Mucosa of rectum (tissue), 2 donors: ENCODE measurements around the gene SGCD.

Experiments used
- H3K27ac ChIP-seq, 2 donors: one replicate each; pipeline ENCODE4 v1.7.0; 2013; ENCODE audit warnings: inconsistent platforms in 2 of 2, low read depth in 2 of 2, low read length in 2 of 2
- H3K27me3 ChIP-seq, 2 donors: one replicate each; pipeline ENCODE4 v1.7.0; 2013; ENCODE audit warnings: low read length in 2 of 2; ENCODE audit not compliant: control insufficient read depth in 2 of 2, insufficient read depth in 2 of 2
- H3K36me3 ChIP-seq, 2 donors: one replicate each; pipeline ENCODE4 v1.7.0; 2013; ENCODE audit warnings: low read length in 2 of 2; ENCODE audit not compliant: control insufficient read depth in 2 of 2, insufficient read depth in 2 of 2
- H3K4me1 ChIP-seq, 2 donors: one replicate each; pipeline ENCODE4 v1.7.0; 2013; ENCODE audit warnings: low read length in 2 of 2, mild to moderate bottlenecking in 1 of 2; ENCODE audit not compliant: control insufficient read depth in 2 of 2, insufficient read depth in 2 of 2
- H3K4me3 ChIP-seq, 2 donors: one replicate each; pipeline ENCODE4 v1.7.0; 2013; ENCODE audit warnings: low read length in 2 of 2
- H3K9ac ChIP-seq, 2 donors: one replicate each; pipeline ENCODE4 v1.7.0; 2013; ENCODE audit warnings: low read length in 2 of 2, low read depth in 1 of 2, mild to moderate bottlenecking in 1 of 2
- H3K9me3 ChIP-seq, 2 donors: one replicate each; pipeline ENCODE4 v1.7.0; 2013; ENCODE audit warnings: low read length in 2 of 2; ENCODE audit not compliant: control insufficient read depth in 2 of 2
- donor health status: healthy.
- donor health status: Normal muscosa, but diverticular disease.

Gene SGCD

DNA sequence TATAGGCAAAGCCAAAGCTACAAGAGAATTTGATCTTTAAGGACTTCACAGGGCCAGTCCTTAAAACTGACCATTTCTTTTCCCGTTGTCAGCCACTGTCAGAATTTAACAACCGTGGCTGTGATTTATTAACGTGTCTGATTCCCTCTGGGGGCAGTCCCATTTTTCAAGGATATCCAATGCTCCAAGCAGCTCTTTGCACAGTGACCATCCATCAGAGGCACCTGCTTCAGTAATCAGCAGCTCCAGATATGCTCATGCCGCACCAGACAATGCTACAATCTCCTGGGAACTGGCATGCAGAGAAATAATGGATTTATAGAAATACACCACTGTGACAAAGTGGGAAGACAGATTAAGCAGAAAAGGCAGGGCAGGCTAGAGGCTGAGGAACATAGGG lies 359.8 kb downstream of the SGCD start:
- H3K9me3 ChIP-seq: no peaks in the 10 kb centered on the region
- no peak overlapping the region for H3K27ac ChIP-seq
- H3K4me3 ChIP-seq: no peak overlapping the region
- no peaks in the 10 kb centered on the region for H3K36me3 ChIP-seq
- H3K9ac ChIP-seq: no peak overlapping the region
- H3K4me1 ChIP-seq: no peaks in the 10 kb centered on the region
- H3K27me3 ChIP-seq: peaks cover 0 to 23% of the 10 kb centered on the region in 2 donors

DNA sequence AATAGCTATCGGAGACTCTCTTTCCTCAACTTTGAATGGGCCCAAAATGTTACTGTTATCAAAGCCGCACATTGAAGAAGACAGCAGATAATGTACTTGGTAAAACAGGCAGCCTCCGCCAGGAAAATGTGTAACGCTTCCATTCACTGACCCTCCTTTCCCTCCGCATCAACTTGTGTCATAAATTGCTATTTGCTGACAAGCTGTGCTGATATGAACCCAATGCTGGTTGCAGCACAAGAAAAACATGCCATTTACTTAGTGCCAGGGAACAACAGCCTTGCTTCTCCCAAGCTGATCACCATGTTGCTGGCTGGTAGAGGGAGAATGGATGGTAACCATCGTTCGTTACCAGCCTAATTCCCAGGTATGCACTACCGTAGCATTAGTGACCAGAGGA lies 360.6 kb downstream of the SGCD start:
- Histone ChIP-seq H3K27ac (no peak overlapping the region), H3K36me3 (no peaks in the 10 kb centered on the region), H3K27me3 (peaks cover 0 to 21% of the 10 kb centered on the region in 2 donors), H3K4me1 (no peaks in the 10 kb centered on the region), H3K9ac (no peak overlapping the region), H3K9me3 (no peaks in the 10 kb centered on the region), H3K4me3 (no peak overlapping the region)

DNA sequence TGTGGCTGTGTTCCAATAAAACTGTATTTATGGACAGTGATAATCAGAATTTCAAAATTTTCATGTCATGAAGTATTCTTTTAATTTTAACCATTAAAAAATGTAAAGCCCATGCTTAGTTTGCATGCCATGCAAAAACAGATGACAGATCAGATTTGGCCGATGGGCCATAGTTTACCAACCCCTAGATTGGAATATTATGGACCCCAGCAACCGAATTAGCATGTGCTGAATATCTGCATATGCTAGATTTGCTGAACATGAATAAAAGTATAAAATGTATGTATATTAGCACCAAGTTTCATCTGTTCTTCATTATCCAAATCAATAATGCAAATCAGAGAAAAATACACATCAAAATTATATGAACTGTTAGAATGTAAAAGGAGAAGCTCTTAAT lies 364.6 kb downstream of the SGCD start:
- Histone ChIP-seq H3K27me3 (peaks cover 0 to 9% of the 10 kb centered on the region in 2 donors), H3K27ac (no peak overlapping the region), H3K9ac (no peak overlapping the region), H3K4me3 (no peak overlapping the region), H3K4me1 (no peaks in the 10 kb centered on the region), H3K9me3 (no peaks in the 10 kb centered on the region), H3K36me3 (no peaks in the 10 kb centered on the region)

DNA sequence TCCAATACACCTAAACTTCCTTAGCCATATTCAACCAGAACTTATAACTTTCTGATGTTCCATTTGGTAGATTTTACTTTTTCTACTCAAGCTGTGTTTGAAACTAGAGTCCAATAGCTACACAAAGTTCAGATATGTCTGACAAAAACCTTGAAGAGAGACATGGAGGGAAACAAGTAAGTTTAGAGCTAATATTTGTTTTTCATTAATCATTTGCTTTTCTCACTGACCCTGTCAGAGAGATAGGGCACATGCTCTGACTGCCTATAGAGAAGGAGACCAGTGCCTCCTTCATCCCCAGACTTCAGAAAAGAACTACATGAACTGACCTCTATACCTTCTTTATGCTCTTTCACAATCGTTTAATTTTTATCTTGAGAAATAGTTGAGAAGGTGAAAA lies 366.1 kb downstream of the SGCD start:
- Histone ChIP-seq H3K4me3 (no peak overlapping the region), H3K27ac (no peak overlapping the region), H3K27me3 (peaks cover 0 to 4% of the 10 kb centered on the region in 2 donors), H3K36me3 (no peaks in the 10 kb centered on the region), H3K4me1 (no peaks in the 10 kb centered on the region), H3K9ac (no peak overlapping the region), H3K9me3 (no peaks in the 10 kb centered on the region)

DNA sequence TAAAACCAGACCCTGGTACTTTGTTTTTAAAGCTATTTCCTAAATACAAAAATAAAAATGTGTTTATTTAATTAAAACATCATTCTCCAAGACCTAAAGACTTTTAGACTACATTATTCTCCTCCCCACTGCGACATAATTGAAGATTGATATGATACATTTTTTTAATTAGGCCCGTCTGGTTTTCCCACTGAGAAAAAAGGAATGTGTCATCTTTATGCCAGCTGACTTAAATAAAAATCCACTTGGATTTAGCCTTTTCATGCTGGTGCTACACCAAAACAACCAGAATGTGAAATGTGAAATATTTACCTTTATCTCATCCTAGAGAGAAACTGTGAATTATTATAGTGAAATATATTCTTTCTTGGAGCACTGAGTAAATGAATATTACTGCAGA lies 367.6 kb downstream of the SGCD start:
- H3K4me3 ChIP-seq: no peak overlapping the region
- H3K9me3 ChIP-seq: no peaks in the 10 kb centered on the region
- no peaks in the 10 kb centered on the region for H3K36me3 ChIP-seq
- H3K27me3 ChIP-seq: peaks cover 0 to 4% of the 10 kb centered on the region in 2 donors
- no peak overlapping the region for H3K9ac ChIP-seq
- no peak overlapping the region for H3K27ac ChIP-seq
- H3K4me1 ChIP-seq: no peaks in the 10 kb centered on the region

DNA sequence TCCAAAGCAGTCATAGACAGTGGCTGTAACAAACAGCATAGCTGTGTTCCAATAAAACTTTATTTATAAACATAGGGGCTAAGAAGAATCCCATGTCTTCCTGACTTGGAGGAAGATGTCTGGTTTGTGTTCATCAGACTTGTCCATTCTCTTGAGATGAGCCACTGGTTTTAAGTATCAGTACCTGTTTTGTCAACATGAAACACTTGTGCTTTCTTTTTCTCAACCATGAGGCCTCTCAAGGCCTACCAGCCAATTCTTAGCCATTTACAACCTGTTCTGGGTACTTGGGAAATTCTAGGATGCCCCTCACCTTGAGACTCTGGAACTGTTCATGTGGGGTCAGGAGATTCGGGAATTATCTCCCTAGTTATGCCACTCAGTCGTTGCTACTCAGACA lies 368.8 kb downstream of the SGCD start:
- Histone ChIP-seq H3K27me3 (peaks cover 0 to 4% of the 10 kb centered on the region in 2 donors), H3K4me3 (no peak overlapping the region), H3K4me1 (no peaks in the 10 kb centered on the region), H3K9ac (no peak overlapping the region), H3K27ac (no peak overlapping the region), H3K36me3 (no peaks in the 10 kb centered on the region), H3K9me3 (no peaks in the 10 kb centered on the region)

DNA sequence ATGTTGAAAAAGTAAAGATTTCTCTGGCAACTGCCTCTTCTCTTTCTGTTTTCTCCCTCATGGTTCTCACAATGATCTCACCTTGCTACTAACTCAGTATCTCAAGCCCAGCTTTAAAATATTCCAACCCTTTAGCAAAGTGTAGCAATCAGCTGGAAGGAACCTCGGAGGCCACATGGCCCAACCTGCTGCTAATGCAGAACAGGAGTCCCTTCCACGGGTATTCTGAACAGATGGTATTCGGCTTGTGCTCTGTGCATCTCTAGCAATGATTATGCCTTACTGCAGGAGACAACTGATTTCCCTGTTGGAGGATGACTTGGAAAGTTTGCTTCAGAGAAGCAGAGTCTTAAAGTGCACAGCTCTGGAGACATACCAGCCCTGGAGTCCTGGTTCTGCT lies 371.4 kb downstream of the SGCD start:
- no peak overlapping the region for H3K9ac ChIP-seq
- H3K4me3 ChIP-seq: no peak overlapping the region
- H3K9me3 ChIP-seq: no peaks in the 10 kb centered on the region
- peaks cover 0 to 4% of the 10 kb centered on the region in 2 donors for H3K27me3 ChIP-seq
- no peaks in the 10 kb centered on the region for H3K4me1 ChIP-seq
- H3K36me3 ChIP-seq: no peaks in the 10 kb centered on the region
- H3K27ac ChIP-seq: no peak overlapping the region

DNA sequence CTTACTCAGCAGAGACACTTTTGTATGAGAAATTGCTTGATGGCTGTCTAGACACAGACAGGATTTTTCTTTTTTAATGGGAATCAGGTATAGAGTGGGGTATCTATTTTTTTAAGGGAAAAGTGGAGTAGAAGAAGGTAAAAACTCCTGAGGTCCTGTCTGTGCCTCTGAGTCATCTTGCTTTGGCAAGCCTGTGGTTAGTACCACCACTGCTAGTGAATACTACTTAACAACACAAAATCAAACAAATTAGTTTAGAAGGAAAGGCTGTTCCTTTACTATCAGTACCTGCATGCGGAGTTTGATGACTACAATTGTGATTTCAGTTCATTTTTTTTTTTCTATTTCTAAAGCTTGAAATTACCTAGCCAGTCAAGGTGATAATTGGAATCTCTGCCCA lies 372.2 kb downstream of the SGCD start:
- no peaks in the 10 kb centered on the region for H3K36me3 ChIP-seq
- no peak overlapping the region for H3K27ac ChIP-seq
- no peaks in the 10 kb centered on the region for H3K4me1 ChIP-seq
- H3K9me3 ChIP-seq: no peaks in the 10 kb centered on the region
- H3K27me3 ChIP-seq: no peaks in the 10 kb centered on the region
- no peak overlapping the region for H3K4me3 ChIP-seq
- H3K9ac ChIP-seq: no peak overlapping the region

DNA sequence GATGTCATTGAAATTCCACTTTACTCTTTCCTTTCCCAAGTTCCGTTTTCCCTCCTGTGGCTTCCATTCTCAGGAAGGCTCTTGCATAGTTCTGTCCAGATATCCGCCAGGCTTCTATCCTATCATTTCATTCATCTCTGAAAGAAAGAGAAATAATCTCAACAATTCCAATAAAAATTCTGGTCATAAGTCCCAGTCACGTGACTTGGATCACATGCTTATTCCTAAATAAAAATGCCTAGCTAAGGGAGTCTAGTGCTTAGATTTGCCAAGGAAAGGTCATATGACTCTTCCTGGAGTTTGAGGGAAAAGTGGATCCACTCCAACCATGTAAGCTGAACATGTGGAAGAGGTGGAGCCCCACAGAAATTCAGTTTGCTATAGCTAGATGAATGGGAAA lies 377.2 kb downstream of the SGCD start:
- H3K4me3 ChIP-seq: no peak overlapping the region
- no peak overlapping the region for H3K27ac ChIP-seq
- H3K9ac ChIP-seq: no peak overlapping the region
- no peaks in the 10 kb centered on the region for H3K27me3 ChIP-seq
- H3K36me3 ChIP-seq: no peaks in the 10 kb centered on the region
- no peaks in the 10 kb centered on the region for H3K4me1 ChIP-seq
- H3K9me3 ChIP-seq: no peaks in the 10 kb centered on the region

DNA sequence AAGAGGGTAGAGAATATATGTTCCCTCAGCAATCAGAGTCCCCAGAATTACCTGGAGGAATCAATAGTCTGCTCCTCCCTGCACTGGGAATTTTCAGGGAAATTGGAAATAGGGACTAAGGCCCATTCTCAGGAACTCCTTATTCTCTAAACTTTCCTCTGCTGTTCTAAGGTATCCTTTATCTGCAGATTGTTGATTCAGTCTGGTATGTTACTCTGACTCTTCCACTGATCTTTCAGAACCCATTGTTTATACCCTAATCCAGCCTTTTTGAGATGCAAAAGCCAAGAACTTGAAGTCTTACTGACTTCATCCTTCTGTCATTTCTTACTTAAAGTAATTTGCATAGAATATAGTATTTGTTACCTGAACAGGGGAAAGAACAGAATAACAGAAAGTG lies 379.7 kb downstream of the SGCD start:
- H3K9me3 ChIP-seq: no peaks in the 10 kb centered on the region
- no peaks in the 10 kb centered on the region for H3K36me3 ChIP-seq
- no peak overlapping the region for H3K9ac ChIP-seq
- no peak overlapping the region for H3K4me3 ChIP-seq
- H3K27me3 ChIP-seq: no peaks in the 10 kb centered on the region
- H3K4me1 ChIP-seq: no peaks in the 10 kb centered on the region
- H3K27ac ChIP-seq: no peak overlapping the region

DNA sequence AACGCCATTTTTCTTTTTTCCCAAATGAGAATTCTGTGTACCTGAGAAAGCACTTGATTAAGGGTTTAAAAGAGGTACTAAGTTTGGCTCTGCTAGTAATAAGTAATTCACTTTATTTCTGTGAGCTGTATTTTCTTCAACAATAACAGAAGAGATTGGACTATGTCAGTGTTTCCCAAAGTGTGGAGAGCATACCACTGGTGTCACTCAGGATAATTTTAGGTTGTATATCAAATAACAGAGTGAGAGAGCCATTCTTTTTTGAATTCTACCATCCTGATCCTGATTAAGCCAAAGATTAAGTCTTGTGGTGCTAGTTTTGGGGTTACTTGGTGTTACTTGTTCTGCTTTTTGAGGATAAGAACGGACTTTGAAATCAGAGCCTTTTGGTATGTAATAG lies 380.8 kb downstream of the SGCD start:
- no peaks in the 10 kb centered on the region for H3K9me3 ChIP-seq

More for the DNA sequence above, 380.8 kb downstream of the SGCD start:
- H3K9ac ChIP-seq: no peak overlapping the region
- H3K4me1 ChIP-seq: no peaks in the 10 kb centered on the region
- H3K36me3 ChIP-seq: no peaks in the 10 kb centered on the region
- H3K4me3 ChIP-seq: no peak overlapping the region
- H3K27me3 ChIP-seq: no peaks in the 10 kb centered on the region
- H3K27ac ChIP-seq: no peak overlapping the region
